GM12873 (cell line): ENCODE data around the gene FBXW7.

ENCODE experiments used
- CTCF ChIP-seq: IDR thresholded peaks from 2 replicates; pipeline ENCODE4 v1.5.1; 2012; ENCODE audit warnings: low read depth, mild to moderate bottlenecking, moderate library complexity, low read length, control low read depth; ENCODE audit not compliant: insufficient read depth; ENCODE audit errors: missing control alignments

FBXW7 gene

GRCh38 chr4:152443859-152444258 is 92.0 kb downstream of the FBXW7 start:
- no peak for TF ChIP-seq CTCF

- no peak for TF ChIP-seq CTCF
Observed at GRCh38 chr4:152437561-152437960, 98.3 kb downstream of the FBXW7 start.

GRCh38 chr4:152436384-152436783 is 99.5 kb downstream of the FBXW7 start:
- peak; percentile 40 for TF ChIP-seq CTCF

GRCh38 chr4:152434011-152434410 is 101.9 kb downstream of the FBXW7 start:
- TF ChIP-seq CTCF: no peak

- TF ChIP-seq CTCF: no peak
Observed at GRCh38 chr4:152431784-152432183, 104.1 kb downstream of the FBXW7 start.

- no peak for TF ChIP-seq CTCF
Observed at GRCh38 chr4:152431291-152431690, 104.6 kb downstream of the FBXW7 start.

- TF ChIP-seq CTCF: no peak
Observed at GRCh38 chr4:152430507-152430906, 105.4 kb downstream of the FBXW7 start.
